GM23338 (cell line): ENCODE data around the gene RNF207.

Experiments
- EZH2 ChIP-seq: fragments of 200-600 bp; sonication (generic); IDR thresholded peaks from one replicate; pipeline ENCODE4 v1.8.0; 2017; ENCODE audit warnings: antibody characterized with exemption, mild to moderate bottlenecking, low read depth; ENCODE audit not compliant: unreplicated experiment
- EZH2phosphoT487 ChIP-seq: fragments of 200-600 bp; sonication (generic); IDR thresholded peaks from one replicate; pipeline ENCODE4 v1.8.1; 2018; ENCODE audit warnings: antibody characterized with exemption; ENCODE audit not compliant: unreplicated experiment
- TF ChIP-seq, protein P1 (sequence below), 2 experiments: fragments of 200-600 bp in 1 of 2; sonication (generic) in 1 of 2; conservative IDR thresholded peaks; 2 replicates each; pipeline versions ENCODE4 v1.5.1 to v1.6.1; 2016 to 2017; ENCODE audit warnings: antibody characterized with exemption in 2 of 2, low read depth in 2 of 2, mild to moderate bottlenecking in 2 of 2, moderate library complexity in 1 of 2
- TF ChIP-seq, protein P2 (sequence below): IDR thresholded peaks from one replicate; pipeline ENCODE4 v1.6.1; 2018; ENCODE audit warnings: antibody characterized with exemption; ENCODE audit not compliant: unreplicated experiment

DNA sequence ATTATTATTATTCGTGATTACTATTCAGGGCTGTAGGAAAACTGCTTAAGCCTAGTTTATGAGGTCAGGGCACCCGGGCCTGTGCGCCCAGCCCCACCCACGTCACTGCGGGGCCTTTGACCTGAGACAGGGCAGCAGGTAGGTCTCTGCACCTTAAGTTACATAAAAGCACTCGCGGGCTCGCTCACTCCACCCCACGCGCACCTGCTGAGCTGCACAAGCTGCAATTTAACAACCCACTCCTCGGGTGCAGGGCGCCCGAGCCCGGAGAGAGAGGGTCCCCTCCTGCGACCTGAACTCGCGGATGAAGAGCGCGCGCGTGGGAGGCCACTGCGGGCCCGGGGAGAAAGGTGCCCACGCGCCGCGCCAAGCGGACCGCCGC is 29.4 kb downstream of the RNF207 start:
- TF ChIP-seq, protein P1, sequence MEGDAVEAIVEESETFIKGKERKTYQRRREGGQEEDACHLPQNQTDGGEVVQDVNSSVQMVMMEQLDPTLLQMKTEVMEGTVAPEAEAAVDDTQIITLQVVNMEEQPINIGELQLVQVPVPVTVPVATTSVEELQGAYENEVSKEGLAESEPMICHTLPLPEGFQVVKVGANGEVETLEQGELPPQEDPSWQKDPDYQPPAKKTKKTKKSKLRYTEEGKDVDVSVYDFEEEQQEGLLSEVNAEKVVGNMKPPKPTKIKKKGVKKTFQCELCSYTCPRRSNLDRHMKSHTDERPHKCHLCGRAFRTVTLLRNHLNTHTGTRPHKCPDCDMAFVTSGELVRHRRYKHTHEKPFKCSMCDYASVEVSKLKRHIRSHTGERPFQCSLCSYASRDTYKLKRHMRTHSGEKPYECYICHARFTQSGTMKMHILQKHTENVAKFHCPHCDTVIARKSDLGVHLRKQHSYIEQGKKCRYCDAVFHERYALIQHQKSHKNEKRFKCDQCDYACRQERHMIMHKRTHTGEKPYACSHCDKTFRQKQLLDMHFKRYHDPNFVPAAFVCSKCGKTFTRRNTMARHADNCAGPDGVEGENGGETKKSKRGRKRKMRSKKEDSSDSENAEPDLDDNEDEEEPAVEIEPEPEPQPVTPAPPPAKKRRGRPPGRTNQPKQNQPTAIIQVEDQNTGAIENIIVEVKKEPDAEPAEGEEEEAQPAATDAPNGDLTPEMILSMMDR (conservative IDR thresholded peaks at IDR 0.05; ENCODE audit: low read depth in 2 of 2): no peak
- TF ChIP-seq EZH2phosphoT487 (no peak), EZH2 (no peak)
- TF ChIP-seq, protein P2, sequence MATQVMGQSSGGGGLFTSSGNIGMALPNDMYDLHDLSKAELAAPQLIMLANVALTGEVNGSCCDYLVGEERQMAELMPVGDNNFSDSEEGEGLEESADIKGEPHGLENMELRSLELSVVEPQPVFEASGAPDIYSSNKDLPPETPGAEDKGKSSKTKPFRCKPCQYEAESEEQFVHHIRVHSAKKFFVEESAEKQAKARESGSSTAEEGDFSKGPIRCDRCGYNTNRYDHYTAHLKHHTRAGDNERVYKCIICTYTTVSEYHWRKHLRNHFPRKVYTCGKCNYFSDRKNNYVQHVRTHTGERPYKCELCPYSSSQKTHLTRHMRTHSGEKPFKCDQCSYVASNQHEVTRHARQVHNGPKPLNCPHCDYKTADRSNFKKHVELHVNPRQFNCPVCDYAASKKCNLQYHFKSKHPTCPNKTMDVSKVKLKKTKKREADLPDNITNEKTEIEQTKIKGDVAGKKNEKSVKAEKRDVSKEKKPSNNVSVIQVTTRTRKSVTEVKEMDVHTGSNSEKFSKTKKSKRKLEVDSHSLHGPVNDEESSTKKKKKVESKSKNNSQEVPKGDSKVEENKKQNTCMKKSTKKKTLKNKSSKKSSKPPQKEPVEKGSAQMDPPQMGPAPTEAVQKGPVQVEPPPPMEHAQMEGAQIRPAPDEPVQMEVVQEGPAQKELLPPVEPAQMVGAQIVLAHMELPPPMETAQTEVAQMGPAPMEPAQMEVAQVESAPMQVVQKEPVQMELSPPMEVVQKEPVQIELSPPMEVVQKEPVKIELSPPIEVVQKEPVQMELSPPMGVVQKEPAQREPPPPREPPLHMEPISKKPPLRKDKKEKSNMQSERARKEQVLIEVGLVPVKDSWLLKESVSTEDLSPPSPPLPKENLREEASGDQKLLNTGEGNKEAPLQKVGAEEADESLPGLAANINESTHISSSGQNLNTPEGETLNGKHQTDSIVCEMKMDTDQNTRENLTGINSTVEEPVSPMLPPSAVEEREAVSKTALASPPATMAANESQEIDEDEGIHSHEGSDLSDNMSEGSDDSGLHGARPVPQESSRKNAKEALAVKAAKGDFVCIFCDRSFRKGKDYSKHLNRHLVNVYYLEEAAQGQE: no peak
